GM18498 (cell line): Measurements from ENCODE around the gene RABL3.
"Not testable (repeated sequence)": the region's sequence is repeated elsewhere in the genome, so short reads cannot be mapped to it uniquely, and the experiment has no call there.

Source experiments
- ATAC-seq: cut with Tn5 transposase; IDR thresholded peaks from one replicate; pipeline ENCODE4 v1.9.1; 2021; ENCODE audit warnings: mild to moderate bottlenecking, moderate library complexity; ENCODE audit not compliant: unreplicated experiment

Gene RABL3

GRCh38 chr3:120742198-120742848 is at the start of gene RABL3, which contains the start of gene GTF2E1:
Gene RABL3 (minus strand): TSS chr3:120742516. CDS start chr3:120742507, 9 bp downstream.
Gene GTF2E1 (plus strand): TSS chr3:120742744. CDS start chr3:120750553, 7,809 bp downstream.
- ATAC-seq: peak; percentile 99

GRCh38 chr3:120791913-120792312 is 49.6 kb upstream of the RABL3 start:
- no peak for ATAC-seq

GRCh38 chr3:120791010-120791409 is 48.7 kb upstream of the RABL3 start:
- no peak for ATAC-seq

GRCh38 chr3:120785832-120786231 is 43.5 kb upstream of the RABL3 start:
- ATAC-seq: peak; percentile 76

- ATAC-seq: peak; percentile 88
Measured at GRCh38 chr3:120780977-120781376, 38.7 kb upstream of the RABL3 start.

- no peak for ATAC-seq
Measured at GRCh38 chr3:120778776-120779175, 36.5 kb upstream of the RABL3 start.

GRCh38 chr3:120775411-120775810 is 33.1 kb upstream of the RABL3 start:
- no peak for ATAC-seq

- peak; percentile 87 for ATAC-seq
Measured at GRCh38 chr3:120773932-120774331, 31.6 kb upstream of the RABL3 start.

GRCh38 chr3:120772081-120772480 is 29.8 kb upstream of the RABL3 start:
- no peak for ATAC-seq

- ATAC-seq: no peak
Measured at GRCh38 chr3:120770891-120771290, 28.6 kb upstream of the RABL3 start.

GRCh38 chr3:120769436-120769835 is 27.1 kb upstream of the RABL3 start:
- ATAC-seq: no peak

- ATAC-seq: no peak
Measured at GRCh38 chr3:120767106-120767505, 24.8 kb upstream of the RABL3 start.

GRCh38 chr3:120766576-120766975 is 24.3 kb upstream of the RABL3 start:
- ATAC-seq: no peak

GRCh38 chr3:120765830-120766493 is 23.6 kb upstream of the RABL3 start:
- ATAC-seq: peak; percentile 62

- no peak for ATAC-seq
Measured at GRCh38 chr3:120764206-120764605, 21.9 kb upstream of the RABL3 start.

- peak; percentile 82 for ATAC-seq
Measured at GRCh38 chr3:120763601-120764000, 21.3 kb upstream of the RABL3 start.

- ATAC-seq: no peak
Measured at GRCh38 chr3:120762615-120763014, 20.3 kb upstream of the RABL3 start.

GRCh38 chr3:120758551-120758950 is 16.2 kb upstream of the RABL3 start:
- ATAC-seq: not testable (repeated sequence)

- no peak for ATAC-seq
Measured at GRCh38 chr3:120756061-120756460, 13.7 kb upstream of the RABL3 start.

- ATAC-seq: no peak
Measured at GRCh38 chr3:120753810-120754209, 11.5 kb upstream of the RABL3 start.

- no peak for ATAC-seq
Measured at GRCh38 chr3:120752865-120753264, 10.5 kb upstream of the RABL3 start.

- ATAC-seq: no peak
Measured at GRCh38 chr3:120752230-120752629, 9.9 kb upstream of the RABL3 start.
